ENCODE data around the gene LIM2. TPM values are rescaled to one million over a fixed set of nuclear protein-coding genes. Genes with fewer than 3 reads are reported as not detected.
A peak's percentile ranks its signal among the peaks of the same experiment; 100 is the strongest.

Gene LIM2
- total RNA-seq, 1 experiment from 2014 or later = not detected

DNA sequence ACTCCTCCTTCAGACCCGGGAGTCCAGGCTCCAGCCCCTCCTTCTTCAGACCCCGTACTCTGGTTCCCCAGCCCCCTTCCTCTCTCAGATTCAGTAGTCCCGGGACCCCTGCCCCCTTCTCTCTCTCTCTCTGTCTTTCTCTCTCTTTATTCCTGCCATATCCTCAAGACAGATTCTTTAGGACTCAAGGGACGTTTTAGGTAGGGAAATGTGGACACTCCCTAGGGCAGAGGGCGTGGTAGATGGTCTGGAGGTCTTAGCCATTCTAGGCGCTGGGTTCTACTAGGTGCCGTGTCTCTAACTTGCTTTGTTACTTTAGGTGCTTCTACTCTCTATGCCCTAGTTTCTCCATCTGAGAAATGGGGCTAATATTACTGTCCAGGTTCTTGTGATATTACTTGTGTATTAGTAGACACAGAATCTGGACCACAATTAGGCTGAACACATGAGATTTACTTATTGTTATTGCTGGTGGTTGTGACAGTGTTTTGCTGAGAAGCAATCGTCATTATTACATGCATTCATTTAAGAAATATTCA lies 3.4 kb upstream of the LIM2 start:
- no peaks in the 10 kb centered on the region for H3K36me3 Mint-ChIP-seq
- CTCF ChIA-PET = interaction anchor here (0.7 to 1.6 kb wide), 10 partner anchors 10 to 266 kb away, joined by 3 to 11 read pairs (median 4); partner anchors contain the start of gene CLDND2
- TF ChIP-seq ZNF121 (CRISPR knock-in tag; IDR thresholded peaks at IDR 0.05) (no peak), ESRRA (CRISPR knock-in tag; IDR thresholded peaks at IDR 0.05; ENCODE audit: borderline replicate concordance) (no peak), CREM (CRISPR knock-in tag; IDR thresholded peaks at IDR 0.05) (no peak), FOXK1 (CRISPR knock-in tag; IDR thresholded peaks at IDR 0.05) (no peak), ZNF263 (CRISPR knock-in tag; IDR thresholded peaks at IDR 0.05; ENCODE audit: low read depth) (no peak)
- ATAC-seq (no peak), DNase-seq (ENCODE audit: low spot score) (no peak)
- POLR2A ChIA-PET = interaction anchor here (0.5 to 1.0 kb wide), 4 partner anchors 24 to 52 kb away, joined by 3 to 13 read pairs (median 4); partner anchors contain the start of genes ETFB and VSIG10L
- H3K27ac Mint-ChIP-seq = peak overlapping the region; percentile 77
- peak overlapping the region; percentile 57 for H3K4me3 Mint-ChIP-seq
- H3K9me3 Mint-ChIP-seq = no peaks in the 10 kb centered on the region
- peaks cover 33% of the 10 kb centered on the region for H3K4me1 Mint-ChIP-seq
- no peaks in the 10 kb centered on the region; the same call in 1 of the 2 replicates for H3K27me3 Mint-ChIP-seq (ENCODE audit: low read depth)

DNA sequence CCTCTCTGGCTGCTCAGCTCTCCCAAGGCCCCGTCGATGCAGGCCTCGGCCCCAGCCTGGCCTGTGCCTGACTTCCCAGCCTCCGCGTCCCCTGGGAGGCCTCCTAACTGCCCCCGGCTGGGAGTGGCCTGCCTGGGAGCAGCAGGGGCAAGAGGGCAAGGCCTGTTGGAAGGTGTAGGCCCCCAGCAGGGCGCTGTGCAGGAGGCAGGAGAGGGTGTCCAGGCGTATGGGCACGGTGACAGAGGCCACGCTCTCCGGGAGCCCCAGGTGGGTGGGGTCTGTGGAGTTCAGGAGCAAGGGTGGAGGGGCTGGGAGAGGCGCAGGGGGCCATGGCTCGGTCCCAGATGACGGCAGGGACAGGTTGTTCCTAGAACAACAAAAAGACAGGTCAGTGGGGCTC lies 1.4 kb upstream of the LIM2 start:
- ChIA-PET CTCF (interaction anchor here (0.6 kb wide), 1 partner anchor 8 kb away, joined by 3 read pairs; no protein-coding TSS in a partner anchor), POLR2A (no interaction called here)
- peaks cover 22% of the 10 kb centered on the region for H3K4me1 Mint-ChIP-seq
- DNase-seq (ENCODE audit: low spot score) (no peak), ATAC-seq (no peak)
- H3K27me3 Mint-ChIP-seq (ENCODE audit: low read depth) = no peaks in the 10 kb centered on the region; the same call in 1 of the 2 replicates
- TF ChIP-seq NFE2L1 (CRISPR knock-in tag; IDR thresholded peaks at IDR 0.05) (no peak), GABPB1 (CRISPR knock-in tag; IDR thresholded peaks at IDR 0.05) (0 out of 2 replicates have a peak, but pooled peaks have one; percentile 48)
- no peak overlapping the region for H3K4me3 Mint-ChIP-seq
- H3K9me3 Mint-ChIP-seq = no peaks in the 10 kb centered on the region
- H3K27ac Mint-ChIP-seq = no peak overlapping the region
- no peaks in the 10 kb centered on the region for H3K36me3 Mint-ChIP-seq

DNA sequence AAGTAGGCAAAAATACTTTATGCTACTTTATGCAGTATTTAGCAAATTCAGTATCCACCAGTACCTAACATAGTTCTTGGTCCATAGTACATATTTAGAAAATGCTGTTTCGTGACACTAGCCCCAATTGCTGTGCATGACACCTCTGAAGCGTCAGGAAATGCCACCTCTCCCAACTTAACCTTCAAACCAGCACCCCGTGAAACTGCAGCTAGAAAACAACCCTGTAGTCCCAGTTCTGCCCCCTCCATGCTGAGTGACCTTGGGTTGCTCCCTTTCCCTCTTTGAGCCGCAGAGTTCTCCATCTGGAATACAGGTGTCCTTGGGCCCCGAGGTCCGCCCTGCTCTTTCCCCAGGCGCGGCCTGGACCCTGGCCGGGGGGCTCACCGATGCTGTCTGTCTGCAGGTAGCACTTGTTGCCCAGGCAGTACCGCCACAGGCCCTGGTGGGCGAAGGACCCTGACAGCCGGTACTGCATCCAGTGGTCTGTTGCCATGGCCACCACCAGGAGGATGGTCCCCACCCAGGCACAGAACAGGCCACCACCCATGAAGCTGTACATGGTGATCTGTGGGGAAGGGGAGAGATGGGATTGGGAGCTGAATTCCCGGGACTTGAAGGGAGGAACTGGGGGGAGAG lies 773 bp downstream of the LIM2 start:
- POLR2A ChIA-PET = no interaction called here
- Mint-ChIP-seq H3K4me3 (no peak overlapping the region), H3K36me3 (no peaks in the 10 kb centered on the region; the same call in 1 of the 2 replicates), H3K4me1 (peaks cover 17% of the 10 kb centered on the region), H3K27ac (no peak overlapping the region), H3K9me3 (peaks cover 6% of the 10 kb centered on the region), H3K27me3 (ENCODE audit: low read depth) (peaks cover 2% of the 10 kb centered on the region)
- ATAC-seq (no peak), DNase-seq (ENCODE audit: low spot score) (no peak)
- CTCF ChIA-PET = interaction anchor here (1.5 kb wide), 1 partner anchor 48 kb away, joined by 3 read pairs; no protein-coding TSS in a partner anchor
- no peak for TF ChIP-seq ZMAT4 (CRISPR knock-in tag; IDR thresholded peaks at IDR 0.05)
- TF ChIP-seq, protein P1, sequence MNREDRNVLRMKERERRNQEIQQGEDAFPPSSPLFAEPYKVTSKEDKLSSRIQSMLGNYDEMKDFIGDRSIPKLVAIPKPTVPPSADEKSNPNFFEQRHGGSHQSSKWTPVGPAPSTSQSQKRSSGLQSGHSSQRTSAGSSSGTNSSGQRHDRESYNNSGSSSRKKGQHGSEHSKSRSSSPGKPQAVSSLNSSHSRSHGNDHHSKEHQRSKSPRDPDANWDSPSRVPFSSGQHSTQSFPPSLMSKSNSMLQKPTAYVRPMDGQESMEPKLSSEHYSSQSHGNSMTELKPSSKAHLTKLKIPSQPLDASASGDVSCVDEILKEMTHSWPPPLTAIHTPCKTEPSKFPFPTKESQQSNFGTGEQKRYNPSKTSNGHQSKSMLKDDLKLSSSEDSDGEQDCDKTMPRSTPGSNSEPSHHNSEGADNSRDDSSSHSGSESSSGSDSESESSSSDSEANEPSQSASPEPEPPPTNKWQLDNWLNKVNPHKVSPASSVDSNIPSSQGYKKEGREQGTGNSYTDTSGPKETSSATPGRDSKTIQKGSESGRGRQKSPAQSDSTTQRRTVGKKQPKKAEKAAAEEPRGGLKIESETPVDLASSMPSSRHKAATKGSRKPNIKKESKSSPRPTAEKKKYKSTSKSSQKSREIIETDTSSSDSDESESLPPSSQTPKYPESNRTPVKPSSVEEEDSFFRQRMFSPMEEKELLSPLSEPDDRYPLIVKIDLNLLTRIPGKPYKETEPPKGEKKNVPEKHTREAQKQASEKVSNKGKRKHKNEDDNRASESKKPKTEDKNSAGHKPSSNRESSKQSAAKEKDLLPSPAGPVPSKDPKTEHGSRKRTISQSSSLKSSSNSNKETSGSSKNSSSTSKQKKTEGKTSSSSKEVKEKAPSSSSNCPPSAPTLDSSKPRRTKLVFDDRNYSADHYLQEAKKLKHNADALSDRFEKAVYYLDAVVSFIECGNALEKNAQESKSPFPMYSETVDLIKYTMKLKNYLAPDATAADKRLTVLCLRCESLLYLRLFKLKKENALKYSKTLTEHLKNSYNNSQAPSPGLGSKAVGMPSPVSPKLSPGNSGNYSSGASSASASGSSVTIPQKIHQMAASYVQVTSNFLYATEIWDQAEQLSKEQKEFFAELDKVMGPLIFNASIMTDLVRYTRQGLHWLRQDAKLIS (CRISPR knock-in tag; IDR thresholded peaks at IDR 0.05; ENCODE audit: borderline replicate concordance) = no peak
- TF ChIP-seq, protein P2, sequence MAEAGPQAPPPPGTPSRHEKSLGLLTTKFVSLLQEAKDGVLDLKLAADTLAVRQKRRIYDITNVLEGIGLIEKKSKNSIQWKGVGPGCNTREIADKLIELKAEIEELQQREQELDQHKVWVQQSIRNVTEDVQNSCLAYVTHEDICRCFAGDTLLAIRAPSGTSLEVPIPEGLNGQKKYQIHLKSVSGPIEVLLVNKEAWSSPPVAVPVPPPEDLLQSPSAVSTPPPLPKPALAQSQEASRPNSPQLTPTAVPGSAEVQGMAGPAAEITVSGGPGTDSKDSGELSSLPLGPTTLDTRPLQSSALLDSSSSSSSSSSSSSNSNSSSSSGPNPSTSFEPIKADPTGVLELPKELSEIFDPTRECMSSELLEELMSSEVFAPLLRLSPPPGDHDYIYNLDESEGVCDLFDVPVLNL (CRISPR knock-in tag; IDR thresholded peaks at IDR 0.05; ENCODE audit: borderline replicate concordance, low read depth) = no peak
- no peak for TF ChIP-seq E2F1 (CRISPR knock-in tag; IDR thresholded peaks at IDR 0.05)
- no peak for TF ChIP-seq SP1 (CRISPR knock-in tag; conservative IDR thresholded peaks at IDR 0.05)
- no peak for TF ChIP-seq ZNF425 (CRISPR knock-in tag; conservative IDR thresholded peaks at IDR 0.05)
- no peak for TF ChIP-seq ZNF263 (CRISPR knock-in tag; IDR thresholded peaks at IDR 0.05; ENCODE audit: low read depth)
- TF ChIP-seq, protein P3, sequence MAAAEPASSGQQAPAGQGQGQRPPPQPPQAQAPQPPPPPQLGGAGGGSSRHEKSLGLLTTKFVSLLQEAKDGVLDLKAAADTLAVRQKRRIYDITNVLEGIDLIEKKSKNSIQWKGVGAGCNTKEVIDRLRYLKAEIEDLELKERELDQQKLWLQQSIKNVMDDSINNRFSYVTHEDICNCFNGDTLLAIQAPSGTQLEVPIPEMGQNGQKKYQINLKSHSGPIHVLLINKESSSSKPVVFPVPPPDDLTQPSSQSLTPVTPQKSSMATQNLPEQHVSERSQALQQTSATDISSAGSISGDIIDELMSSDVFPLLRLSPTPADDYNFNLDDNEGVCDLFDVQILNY (CRISPR knock-in tag; IDR thresholded peaks at IDR 0.05) = no peak
- TF ChIP-seq MLX (CRISPR knock-in tag; IDR thresholded peaks at IDR 0.05) = no peak
- TF ChIP-seq, protein P4, sequence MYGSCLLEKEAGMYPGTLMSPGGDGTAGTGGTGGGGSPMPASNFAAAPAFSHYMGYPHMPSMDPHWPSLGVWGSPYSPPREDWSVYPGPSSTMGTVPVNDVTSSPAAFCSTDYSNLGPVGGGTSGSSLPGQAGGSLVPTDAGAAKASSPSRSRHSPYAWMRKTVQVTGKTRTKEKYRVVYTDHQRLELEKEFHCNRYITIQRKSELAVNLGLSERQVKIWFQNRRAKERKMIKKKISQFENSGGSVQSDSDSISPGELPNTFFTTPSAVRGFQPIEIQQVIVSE (CRISPR knock-in tag; IDR thresholded peaks at IDR 0.05; ENCODE audit: borderline replicate concordance) = no peak

Measured in WTC11 (cell line).